Body of pancreas (tissue), 4 donors: ENCODE measurements around the gene BRD4.

Source experiments
- CTCF ChIP-seq, 7 experiments: fragments of 450-650 bp in 4 of 7; fragments of 200-600 bp in 3 of 7; sonication (generic) in 3 of 7; IDR thresholded peaks; one replicate each; pipeline ENCODE4 v1.5.1; 2016 to 2019; ENCODE audit warnings: antibody characterized with exemption in 7 of 7
- POLR2A ChIP-seq, 3 donors: fragments of 450-650 bp; IDR thresholded peaks; one replicate each; pipeline ENCODE4 v1.6.1; 2016; ENCODE audit warnings: antibody characterized with exemption in 3 of 3, mild to moderate bottlenecking in 2 of 3

DNA sequence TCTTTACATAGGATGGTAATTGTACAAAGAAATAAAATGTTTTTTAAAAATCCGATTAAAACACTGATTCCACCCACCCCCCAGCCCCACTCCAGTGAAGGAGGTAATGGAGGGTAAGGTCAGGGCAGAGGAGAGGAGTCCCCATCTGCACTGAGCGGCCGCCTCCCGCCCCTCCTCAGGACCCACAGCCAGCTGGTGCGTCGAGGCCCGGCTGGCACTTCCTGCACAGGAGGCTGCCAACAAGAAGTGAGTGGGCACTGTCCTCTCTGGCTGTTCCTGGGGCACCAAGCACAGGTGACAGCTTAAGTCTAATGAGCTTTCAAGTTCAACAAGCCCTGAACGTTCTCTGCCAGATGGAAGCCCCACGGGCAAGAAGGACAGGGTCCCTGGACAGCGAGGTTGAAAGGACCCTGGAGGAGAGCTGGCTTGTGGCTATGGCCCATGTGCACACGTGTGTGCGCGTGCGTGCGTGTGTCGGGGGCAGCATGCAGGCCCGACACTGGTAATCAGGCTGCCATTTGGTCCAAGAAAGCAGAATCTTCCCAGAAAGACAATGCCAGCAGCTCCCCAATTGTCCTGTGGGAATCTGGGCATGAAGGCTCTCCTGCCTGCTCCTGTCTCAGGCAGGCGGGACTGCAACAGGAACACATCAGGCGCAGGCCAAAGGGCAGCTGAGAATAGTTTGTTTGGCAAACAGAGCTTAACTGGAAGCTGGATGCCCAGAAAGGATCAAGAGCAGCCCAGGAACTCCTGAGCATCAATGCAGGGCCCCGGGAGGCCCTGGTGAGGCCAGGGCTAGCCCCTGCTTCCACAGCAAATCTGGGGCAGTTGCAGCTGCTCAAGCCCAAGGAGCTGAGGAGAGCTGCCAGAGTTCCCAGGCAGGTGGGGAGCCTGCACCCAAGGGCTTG, 85.0 kb downstream of the BRD4 start:
- no peak for TF ChIP-seq CTCF (IDR thresholded peaks at IDR 0.05)
- TF ChIP-seq POLR2A (IDR thresholded peaks at IDR 0.05): no peak
